ENCODE results near the gene SLC66A3.

Gene SLC66A3

DNA sequence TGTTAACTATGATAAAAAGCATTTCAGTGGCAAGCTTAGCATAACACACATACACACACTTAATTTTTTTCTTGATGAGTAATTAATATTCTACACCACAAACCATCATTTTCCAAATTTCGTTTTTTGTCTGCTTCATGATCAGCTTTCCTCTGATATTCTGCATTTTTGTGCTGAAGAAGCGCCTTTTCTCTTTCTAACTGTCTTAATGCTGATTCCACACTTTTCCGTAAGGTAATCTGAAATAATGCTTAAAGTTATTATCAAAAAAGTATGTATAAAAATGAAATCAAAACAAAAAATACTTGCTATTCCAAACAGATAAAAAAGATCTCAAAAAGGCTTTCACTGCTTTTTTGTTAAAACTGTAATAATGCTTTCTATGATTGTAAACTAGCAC, 60.1 kb downstream of the SLC66A3 start:
- Histone ChIP-seq H3K4me3 (ENCODE audit: extremely low read depth, insufficient read depth, low read length, poor library complexity, severe bottlenecking) (no peak overlapping the region), H3K36me3 (ENCODE audit: control insufficient read depth, insufficient read depth, low read length) (peaks cover 59% of the 10 kb centered on the region), H3K9me3 (ENCODE audit: control insufficient read depth, low read length) (no peaks in the 10 kb centered on the region), H3K27ac (ENCODE audit: low read depth, low read length, severe bottlenecking) (no peak overlapping the region), H3K4me1 (ENCODE audit: control insufficient read depth, insufficient read depth, low read length, poor library complexity, severe bottlenecking) (no peaks in the 10 kb centered on the region)
- WGBS, 2 experiments (ENCODE audit: insufficient coverage in 2 of 2), result 100% methylated on average over 1 to 2 of the region's 3 CpGs

GRCh38 chr2:11220445-11220844, 65.2 kb downstream of the SLC66A3 start:
- H3K36me3 ChIP-seq (ENCODE audit: control insufficient read depth, insufficient read depth, low read length), result peaks cover 46% of the 10 kb centered on the region
- WGBS, 2 experiments (ENCODE audit: insufficient coverage in 2 of 2), result 94 to 100% methylated on average over 1 to 2 of the region's 2 CpGs

DNA sequence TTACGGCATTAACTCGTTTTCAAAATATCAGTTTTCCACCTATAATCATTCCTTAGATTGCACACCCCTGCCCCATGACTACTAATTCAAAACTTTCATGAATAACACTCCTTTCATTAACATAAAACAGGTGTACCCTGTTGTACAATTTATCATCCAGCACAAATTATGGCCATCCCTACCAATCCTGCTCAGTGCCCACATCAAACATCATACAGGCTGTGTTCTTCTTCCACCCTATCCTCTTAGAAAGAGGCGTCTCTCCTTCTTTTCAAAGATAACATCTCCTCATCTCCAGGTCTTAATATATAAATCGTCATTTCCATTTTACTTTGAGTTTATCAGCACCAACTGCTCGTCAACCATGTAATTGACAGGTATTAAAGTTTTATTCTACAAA, 67.6 kb downstream of the SLC66A3 start:
- Histone ChIP-seq H3K27ac (ENCODE audit: low read depth, low read length, severe bottlenecking) (no peak overlapping the region), H3K9me3 (ENCODE audit: control insufficient read depth, low read length) (no peaks in the 10 kb centered on the region), H3K36me3 (ENCODE audit: control insufficient read depth, insufficient read depth, low read length) (peaks cover 46% of the 10 kb centered on the region), H3K4me1 (ENCODE audit: control insufficient read depth, insufficient read depth, low read length, poor library complexity, severe bottlenecking) (no peaks in the 10 kb centered on the region), H3K4me3 (ENCODE audit: extremely low read depth, insufficient read depth, low read length, poor library complexity, severe bottlenecking) (no peak overlapping the region)
- WGBS, 2 experiments (ENCODE audit: insufficient coverage in 2 of 2), result 87 to 96% methylated on average over 2 of the region's 5 CpGs

More at GRCh38 chr2:11220445-11220844, 65.2 kb downstream of the SLC66A3 start:
- no peaks in the 10 kb centered on the region for H3K9me3 ChIP-seq (ENCODE audit: control insufficient read depth, low read length)
- H3K4me3 ChIP-seq (ENCODE audit: extremely low read depth, insufficient read depth, low read length, poor library complexity, severe bottlenecking), result no peak overlapping the region
- H3K27ac ChIP-seq (ENCODE audit: low read depth, low read length, severe bottlenecking), result no peak overlapping the region
- no peaks in the 10 kb centered on the region for H3K4me1 ChIP-seq (ENCODE audit: control insufficient read depth, insufficient read depth, low read length, poor library complexity, severe bottlenecking)

DNA sequence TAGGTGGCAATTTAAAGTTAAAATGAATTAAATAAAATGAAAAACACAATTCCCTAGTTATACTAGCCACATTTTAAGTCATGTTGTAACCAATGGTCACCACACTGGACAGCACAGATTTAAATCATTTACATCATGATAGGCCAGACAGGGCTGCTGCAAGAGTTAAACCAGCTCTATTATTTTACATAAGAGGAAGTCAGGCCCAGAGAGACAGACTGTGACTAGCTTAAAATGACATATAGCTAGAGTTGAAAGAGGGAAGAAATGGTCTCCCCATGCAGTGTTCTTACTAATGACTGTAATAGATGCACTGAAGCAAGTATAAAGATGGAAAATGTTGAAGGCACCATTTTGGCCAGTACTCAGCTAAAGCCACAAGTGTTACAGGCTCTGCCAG, 69.6 kb downstream of the SLC66A3 start:
- Histone ChIP-seq H3K4me3 (ENCODE audit: extremely low read depth, insufficient read depth, low read length, poor library complexity, severe bottlenecking) (no peak overlapping the region), H3K36me3 (ENCODE audit: control insufficient read depth, insufficient read depth, low read length) (peaks cover 35% of the 10 kb centered on the region), H3K27ac (ENCODE audit: low read depth, low read length, severe bottlenecking) (no peak overlapping the region), H3K4me1 (ENCODE audit: control insufficient read depth, insufficient read depth, low read length, poor library complexity, severe bottlenecking) (no peaks in the 10 kb centered on the region), H3K9me3 (ENCODE audit: control insufficient read depth, low read length) (no peaks in the 10 kb centered on the region)

DNA sequence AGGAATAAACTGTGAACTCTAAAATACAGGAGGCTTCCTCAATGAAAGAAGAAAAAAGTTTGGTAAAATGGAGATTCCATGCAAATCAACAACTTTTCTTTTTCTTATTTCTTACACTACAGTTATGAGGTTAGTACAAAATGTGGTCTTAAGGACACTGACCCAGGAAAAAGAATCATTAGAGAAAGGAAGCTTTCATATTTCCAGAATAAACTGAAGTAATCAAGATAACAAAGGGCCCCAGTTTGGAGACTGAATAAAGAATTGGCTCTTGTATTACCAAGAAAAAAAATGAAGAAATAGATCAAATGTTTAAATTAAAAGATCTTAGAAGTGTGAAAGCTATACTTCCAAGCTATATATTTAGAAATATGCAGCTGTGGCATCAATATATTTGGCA, 72.3 kb downstream of the SLC66A3 start:
- Histone ChIP-seq H3K9me3 (ENCODE audit: control insufficient read depth, low read length) (no peaks in the 10 kb centered on the region), H3K27ac (ENCODE audit: low read depth, low read length, severe bottlenecking) (no peak overlapping the region), H3K4me1 (ENCODE audit: control insufficient read depth, insufficient read depth, low read length, poor library complexity, severe bottlenecking) (no peaks in the 10 kb centered on the region), H3K36me3 (ENCODE audit: control insufficient read depth, insufficient read depth, low read length) (peaks cover 37% of the 10 kb centered on the region), H3K4me3 (ENCODE audit: extremely low read depth, insufficient read depth, low read length, poor library complexity, severe bottlenecking) (no peak overlapping the region)

Data from mesodermal cell (in vitro differentiated cells).